ENCODE data around the gene TBC1D8. TPM values are rescaled to one million over a fixed set of nuclear protein-coding genes. Genes with fewer than 3 reads are reported as not detected.
A peak's percentile ranks its signal among the peaks of the same experiment; 100 is the strongest.

The TBC1D8 gene
- total and polyA plus RNA-seq, 2 of the 13 experiments (the other 11 are each of a cell fraction or from before 2014, with no cell fraction given): 45.1 to 95.4 TPM

GRCh38 chr2:101149241-101150192, 1.7 kb downstream of the TBC1D8 start (continued):
- TF ChIP-seq ZNF687 (CRISPR knock-in tag; IDR thresholded peaks at IDR 0.05) (peak; percentile 92), MXD3 (CRISPR knock-in tag; IDR thresholded peaks at IDR 0.05) (no peak; the same call in 1 of the 2 replicates), HNRNPH1 (optimal IDR thresholded peaks at IDR 0.05; ENCODE audit: low read depth, low read length) (peak; percentile 22), ZNF362 (CRISPR knock-in tag; IDR thresholded peaks at IDR 0.05; ENCODE audit: borderline replicate concordance) (no peak), RCOR2 (CRISPR knock-in tag; IDR thresholded peaks at IDR 0.05) (no peak), ZNF563 (CRISPR knock-in tag; IDR thresholded peaks at IDR 0.05) (no peak), KMT2B (CRISPR knock-in tag; IDR thresholded peaks at IDR 0.05) (0 out of 2 replicates have a peak, but pooled peaks have one; percentile 13), MNT (IDR thresholded peaks at IDR 0.05) (peak; percentile 87), GTF2F1 (IDR thresholded peaks at IDR 0.05; ENCODE audit: low read length) (no peak), TRIM24 (CRISPR knock-in tag; IDR thresholded peaks at IDR 0.05) (no peak), HNRNPK (IDR thresholded peaks at IDR 0.05; ENCODE audit: low read depth, low read length, poor library complexity, severe bottlenecking) (no peak), MYC (CRISPR knock-in tag; IDR thresholded peaks at IDR 0.05; ENCODE audit: borderline replicate concordance) (peak; percentile 80), ZBED4 (CRISPR knock-in tag; IDR thresholded peaks at IDR 0.05; ENCODE audit: borderline replicate concordance) (no peak), TAF1 (CRISPR knock-in tag; IDR thresholded peaks at IDR 0.05) (peak; percentile 20; the same call in 1 of the 2 replicates), IRF9 (CRISPR knock-in tag; IDR thresholded peaks at IDR 0.05; ENCODE audit: borderline replicate concordance) (no peak)

Measured in HepG2 (cell line).